Progenitor cell of endocrine pancreas (in vitro differentiated cells): ENCODE data around the gene ITLN1. TPM values are rescaled to one million over a fixed set of nuclear protein-coding genes. Genes with fewer than 3 reads are reported as not detected.
"Not testable (repeated sequence)": the region's sequence is repeated elsewhere in the genome, so short reads cannot be mapped to it uniquely, and the experiment has no call there.

Source experiments
- DNase-seq: peaks from one replicate; pipeline ENCODE4 v3.0.0; 2021; ENCODE audit warnings: low spot score; ENCODE audit not compliant: unreplicated experiment
- H3K27ac Mint-ChIP-seq: 2 replicates; pipeline ENCODE4 v1.8.0; 2021; ENCODE audit warnings: mild to moderate bottlenecking, moderate library complexity, mixed read lengths
- H3K27me3 Mint-ChIP-seq: 2 replicates; pipeline ENCODE4 v1.8.0; 2021; ENCODE audit warnings: mixed read lengths
- H3K36me3 Mint-ChIP-seq: 2 replicates; pipeline ENCODE4 v1.8.0; 2022; ENCODE audit warnings: mixed read lengths; ENCODE audit not compliant: insufficient read depth
- H3K4me1 Mint-ChIP-seq: 2 replicates; pipeline ENCODE4 v1.8.0; 2021; ENCODE audit warnings: low read depth, mixed read lengths
- H3K4me3 Mint-ChIP-seq: 2 replicates; pipeline ENCODE4 v1.8.0; 2021; ENCODE audit warnings: low read depth, mild to moderate bottlenecking, moderate library complexity, mixed read lengths
- H3K9me3 Mint-ChIP-seq: 2 replicates; pipeline ENCODE4 v1.8.0; 2021; ENCODE audit warnings: low read depth, mixed read lengths
- total RNA-seq: library from RNA; stranded (reverse); gene quantifications from 2 replicates; pipeline ENCODE4 v1.2.1, GENCODE V29; 2021
- TF ChIP-seq, protein P1 (sequence below): fragments of 200-600 bp; sonication (generic); IDR thresholded peaks from one replicate; pipeline ENCODE4 v1.5.0; 2021; ENCODE audit warnings: antibody characterized with exemption, mild to moderate bottlenecking; ENCODE audit not compliant: unreplicated experiment

ITLN1 gene
- total RNA-seq, 1 donor from 2014 or later: not detected

DNA sequence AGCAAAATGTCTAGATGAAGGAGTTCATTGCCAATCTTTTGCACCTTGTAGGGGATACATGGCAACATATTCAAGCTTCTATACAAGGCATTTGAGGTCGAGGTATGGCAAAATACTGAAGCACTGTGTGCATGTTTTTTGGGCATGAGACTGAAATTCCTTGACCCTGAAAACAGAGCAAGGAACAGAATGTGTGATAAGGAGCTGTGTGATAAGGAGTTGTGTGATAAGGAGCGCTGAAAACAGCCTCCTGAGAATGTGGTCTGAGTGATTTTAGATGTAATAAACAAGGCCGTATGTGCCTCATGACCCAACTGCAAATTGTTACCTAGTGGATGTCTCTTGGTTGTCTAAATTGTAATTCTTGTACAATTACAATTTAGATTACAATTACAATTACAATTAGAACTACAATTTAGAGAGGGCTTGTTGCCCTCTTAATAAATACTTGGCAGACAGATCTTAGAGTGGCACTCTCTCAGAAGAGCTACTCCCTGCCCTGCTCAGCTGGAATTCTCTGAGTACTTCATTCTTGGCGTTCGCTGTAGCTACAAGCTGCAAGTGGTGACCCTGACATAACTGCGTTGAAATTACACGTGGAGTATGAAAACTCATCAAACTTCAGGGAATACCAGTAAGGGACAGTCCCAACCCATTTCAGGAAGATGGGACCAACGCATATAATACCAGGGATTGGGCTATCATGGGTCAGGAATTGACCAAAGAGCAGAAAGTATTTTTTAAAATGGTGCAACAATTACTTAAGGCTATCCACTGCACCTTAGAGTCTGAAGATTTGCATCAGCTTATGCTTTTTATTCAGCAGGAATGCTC is 20.0 kb upstream of the ITLN1 start:
- no peak for DNase-seq
- Mint-ChIP-seq H3K4me1 (peaks cover 10% of the 10 kb centered on the region), H3K27ac (no peak overlapping the region), H3K4me3 (no peak overlapping the region), H3K27me3 (no peaks in the 10 kb centered on the region), H3K9me3 (peaks cover 3% of the 10 kb centered on the region), H3K36me3 (no peaks in the 10 kb centered on the region)
- TF ChIP-seq, protein P1, sequence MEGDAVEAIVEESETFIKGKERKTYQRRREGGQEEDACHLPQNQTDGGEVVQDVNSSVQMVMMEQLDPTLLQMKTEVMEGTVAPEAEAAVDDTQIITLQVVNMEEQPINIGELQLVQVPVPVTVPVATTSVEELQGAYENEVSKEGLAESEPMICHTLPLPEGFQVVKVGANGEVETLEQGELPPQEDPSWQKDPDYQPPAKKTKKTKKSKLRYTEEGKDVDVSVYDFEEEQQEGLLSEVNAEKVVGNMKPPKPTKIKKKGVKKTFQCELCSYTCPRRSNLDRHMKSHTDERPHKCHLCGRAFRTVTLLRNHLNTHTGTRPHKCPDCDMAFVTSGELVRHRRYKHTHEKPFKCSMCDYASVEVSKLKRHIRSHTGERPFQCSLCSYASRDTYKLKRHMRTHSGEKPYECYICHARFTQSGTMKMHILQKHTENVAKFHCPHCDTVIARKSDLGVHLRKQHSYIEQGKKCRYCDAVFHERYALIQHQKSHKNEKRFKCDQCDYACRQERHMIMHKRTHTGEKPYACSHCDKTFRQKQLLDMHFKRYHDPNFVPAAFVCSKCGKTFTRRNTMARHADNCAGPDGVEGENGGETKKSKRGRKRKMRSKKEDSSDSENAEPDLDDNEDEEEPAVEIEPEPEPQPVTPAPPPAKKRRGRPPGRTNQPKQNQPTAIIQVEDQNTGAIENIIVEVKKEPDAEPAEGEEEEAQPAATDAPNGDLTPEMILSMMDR: no peak

DNA sequence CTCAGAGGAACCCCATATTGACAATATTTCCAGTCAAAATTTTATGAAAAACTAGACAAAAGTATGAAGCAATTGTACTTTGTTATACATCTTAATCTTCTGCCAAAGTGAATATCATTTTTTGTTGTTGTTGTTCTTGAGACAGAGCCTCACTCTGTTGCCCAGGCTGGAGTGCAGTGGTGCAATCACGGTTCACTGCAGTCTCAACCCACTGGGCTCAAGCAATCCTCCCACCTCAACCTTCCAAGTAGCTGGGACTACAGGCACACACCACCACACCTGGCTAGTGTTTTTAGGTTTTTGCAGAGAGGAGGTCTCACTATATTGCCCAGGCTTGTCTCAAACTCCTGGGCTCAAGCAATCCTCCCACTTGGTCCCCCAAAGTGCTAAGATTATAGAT is 17.3 kb upstream of the ITLN1 start:
- H3K4me3 Mint-ChIP-seq, DNase-seq, H3K27ac Mint-ChIP-seq, H3K36me3 Mint-ChIP-seq, H3K27me3 Mint-ChIP-seq, H3K9me3 Mint-ChIP-seq: not testable (repeated sequence)
- H3K4me1 Mint-ChIP-seq: peaks cover 10% of the 10 kb centered on the region

DNA sequence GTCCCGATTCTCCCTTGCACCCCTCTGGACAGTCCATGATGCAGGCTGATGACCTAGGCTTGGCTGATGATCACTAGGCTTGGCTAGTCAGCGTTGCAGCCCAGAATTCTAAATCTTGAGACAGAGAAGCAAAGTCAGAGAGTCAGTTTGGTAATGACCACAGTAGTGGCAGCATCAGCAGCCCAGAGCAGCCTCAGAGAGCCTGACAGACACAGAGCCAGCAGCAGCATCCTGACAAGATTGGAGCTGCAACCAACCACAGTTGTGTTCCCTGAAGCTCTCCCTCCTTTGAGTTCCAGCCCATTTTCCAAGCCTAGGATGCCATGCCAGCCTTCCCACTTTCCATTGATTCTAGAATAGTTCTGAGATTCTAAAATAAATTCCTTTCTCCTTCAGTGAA is 16.8 kb upstream of the ITLN1 start:
- H3K27me3 Mint-ChIP-seq: no peaks in the 10 kb centered on the region
- DNase-seq: no peak
- peak overlapping the region; percentile 7 for H3K27ac Mint-ChIP-seq
- no peak overlapping the region for H3K4me3 Mint-ChIP-seq
- H3K36me3 Mint-ChIP-seq: peaks cover 2% of the 10 kb centered on the region
- TF ChIP-seq, protein P1: no peak
- H3K4me1 Mint-ChIP-seq: peaks cover 13% of the 10 kb centered on the region
- H3K9me3 Mint-ChIP-seq: peaks cover 7% of the 10 kb centered on the region

DNA sequence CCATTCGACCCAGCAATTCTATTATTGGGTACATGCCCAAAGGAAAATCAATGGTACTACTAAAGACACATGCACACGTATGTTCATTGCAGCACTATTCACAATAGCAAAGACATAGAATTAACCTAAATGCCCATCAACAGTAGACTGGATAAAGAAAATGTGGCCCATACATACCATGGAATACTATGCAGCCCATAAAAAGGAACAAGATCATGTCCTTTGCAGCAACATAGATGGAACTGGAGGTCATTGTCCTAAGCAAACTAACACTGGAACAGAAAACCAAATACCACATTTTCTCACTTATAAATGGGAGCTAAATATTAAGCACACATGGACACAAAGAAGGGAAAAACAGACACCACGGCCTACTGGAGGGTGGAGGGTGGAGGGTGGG is 15.7 kb upstream of the ITLN1 start:
- H3K27ac Mint-ChIP-seq, H3K4me1 Mint-ChIP-seq, H3K36me3 Mint-ChIP-seq, H3K27me3 Mint-ChIP-seq, H3K9me3 Mint-ChIP-seq, H3K4me3 Mint-ChIP-seq, DNase-seq: not testable (repeated sequence)

DNA sequence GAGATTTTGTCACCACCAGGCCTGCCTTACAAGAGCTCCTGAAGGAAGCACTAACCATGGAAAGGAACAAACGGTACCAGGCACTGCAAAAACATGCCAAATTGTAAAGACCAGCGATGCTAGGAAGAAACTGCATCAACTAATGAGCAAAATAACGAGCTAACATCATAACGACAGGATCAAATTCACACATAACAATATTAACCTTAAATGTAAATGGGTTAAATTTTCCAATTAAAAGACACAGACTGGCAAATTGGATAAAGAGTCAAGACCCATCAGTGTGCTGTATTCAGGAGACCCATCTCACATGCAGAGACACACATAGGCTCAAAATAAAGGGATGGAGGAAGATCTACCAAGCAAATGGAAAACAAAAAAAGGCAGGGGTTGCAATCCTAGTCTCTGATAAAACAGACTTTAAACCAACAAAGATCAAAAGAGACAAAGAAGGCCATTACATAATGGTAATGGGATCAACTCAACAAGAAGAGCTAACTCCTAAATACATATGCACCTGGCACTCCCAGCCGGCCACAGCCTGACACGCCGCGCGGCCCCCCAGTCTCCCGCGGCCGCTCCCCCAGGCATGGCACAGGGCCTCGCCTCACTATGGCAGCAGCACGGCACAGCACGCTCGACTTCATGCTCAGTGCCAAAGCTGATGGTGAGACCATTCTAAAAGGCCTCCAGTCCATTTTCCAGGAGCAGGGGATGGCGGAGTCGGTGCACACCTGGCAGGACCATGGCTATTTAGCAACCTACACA is 9.6 kb upstream of the ITLN1 start:
- H3K4me1 Mint-ChIP-seq, H3K27me3 Mint-ChIP-seq, H3K27ac Mint-ChIP-seq, DNase-seq, H3K36me3 Mint-ChIP-seq, H3K4me3 Mint-ChIP-seq: not testable (repeated sequence)
- H3K9me3 Mint-ChIP-seq: peaks cover 25% of the 10 kb centered on the region

DNA sequence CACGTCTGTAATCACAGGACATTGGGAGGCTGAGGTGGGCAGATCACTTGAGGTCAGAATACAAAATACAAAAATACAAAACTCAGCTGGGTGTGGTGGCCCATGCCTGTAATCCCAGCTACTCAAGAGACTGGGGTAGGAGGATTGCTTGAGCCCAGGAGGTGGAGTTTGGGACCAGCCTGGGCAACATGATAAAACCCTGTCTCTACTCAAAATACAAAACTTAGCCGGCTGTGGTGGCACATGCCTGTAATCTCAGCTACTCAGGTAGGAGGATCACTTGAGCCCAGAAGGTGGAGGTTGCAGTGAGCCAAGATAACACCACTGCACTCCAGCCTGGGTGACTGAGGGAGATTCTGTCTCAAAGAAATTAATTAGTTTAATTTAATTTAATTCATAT is 6.5 kb upstream of the ITLN1 start:
- Mint-ChIP-seq H3K4me3 (no peak overlapping the region), H3K36me3 (peaks cover 2% of the 10 kb centered on the region), H3K4me1 (no peaks in the 10 kb centered on the region), H3K27ac (no peak overlapping the region), H3K27me3 (no peaks in the 10 kb centered on the region), H3K9me3 (peaks cover 22% of the 10 kb centered on the region)
- DNase-seq: no peak
- TF ChIP-seq, protein P1: no peak
